ENCODE results near the gene CDH12.

CDH12 gene

GRCh38 chr5:22722056-22722455 lies 131.1 kb downstream of the CDH12 start:
- Histone ChIP-seq H3K9me3 (ENCODE audit: control insufficient read depth, low read length) (no peaks in the 10 kb centered on the region), H3K27me3 (ENCODE audit: control insufficient read depth, insufficient read depth, low read length, poor library complexity, severe bottlenecking) (no peaks in the 10 kb centered on the region), H3K4me3 (ENCODE audit: insufficient read depth, low read depth, low read length) (no peak overlapping the region), H3K4me1 (ENCODE audit: control insufficient read depth, insufficient read depth, low read length) (no peaks in the 10 kb centered on the region), H3K27ac (ENCODE audit: insufficient read depth, low read depth, low read length, poor library complexity, severe bottlenecking) (no peak overlapping the region), H3K36me3 (ENCODE audit: control insufficient read depth, insufficient read depth, low read length) (no peaks in the 10 kb centered on the region)
- WGBS, 2 experiments, result 83 to 100% methylated on average over 1 of the region's 1 CpG

GRCh38 chr5:22719842-22720241 lies 133.3 kb downstream of the CDH12 start:
- H3K4me1 ChIP-seq (ENCODE audit: control insufficient read depth, insufficient read depth, low read length), result no peaks in the 10 kb centered on the region
- no peaks in the 10 kb centered on the region for H3K27me3 ChIP-seq (ENCODE audit: control insufficient read depth, insufficient read depth, low read length, poor library complexity, severe bottlenecking)
- H3K9me3 ChIP-seq (ENCODE audit: control insufficient read depth, low read length), result no peaks in the 10 kb centered on the region
- no peaks in the 10 kb centered on the region for H3K36me3 ChIP-seq (ENCODE audit: control insufficient read depth, insufficient read depth, low read length)
- H3K27ac ChIP-seq (ENCODE audit: insufficient read depth, low read depth, low read length, poor library complexity, severe bottlenecking), result no peak overlapping the region
- WGBS, 2 experiments, result 87 to 88% methylated on average over 2 to 3 of the region's 3 CpGs
- H3K4me3 ChIP-seq (ENCODE audit: insufficient read depth, low read depth, low read length), result no peak overlapping the region

- Histone ChIP-seq H3K36me3 (ENCODE audit: control insufficient read depth, insufficient read depth, low read length) (no peaks in the 10 kb centered on the region), H3K9me3 (ENCODE audit: control insufficient read depth, low read length) (no peaks in the 10 kb centered on the region), H3K27me3 (ENCODE audit: control insufficient read depth, insufficient read depth, low read length, poor library complexity, severe bottlenecking) (no peaks in the 10 kb centered on the region), H3K4me3 (ENCODE audit: insufficient read depth, low read depth, low read length) (no peak overlapping the region), H3K27ac (ENCODE audit: insufficient read depth, low read depth, low read length, poor library complexity, severe bottlenecking) (no peak overlapping the region), H3K4me1 (ENCODE audit: control insufficient read depth, insufficient read depth, low read length) (no peaks in the 10 kb centered on the region)
- 47 to 50% methylated on average over 2 of the region's 2 CpGs for WGBS, 2 experiments
Measured at GRCh38 chr5:22710660-22711059, 142.5 kb downstream of the CDH12 start.

- Histone ChIP-seq H3K27me3 (ENCODE audit: control insufficient read depth, insufficient read depth, low read length, poor library complexity, severe bottlenecking) (no peaks in the 10 kb centered on the region), H3K9me3 (ENCODE audit: control insufficient read depth, low read length) (no peaks in the 10 kb centered on the region), H3K36me3 (ENCODE audit: control insufficient read depth, insufficient read depth, low read length) (no peaks in the 10 kb centered on the region), H3K4me3 (ENCODE audit: insufficient read depth, low read depth, low read length) (no peak overlapping the region), H3K4me1 (ENCODE audit: control insufficient read depth, insufficient read depth, low read length) (no peaks in the 10 kb centered on the region), H3K27ac (ENCODE audit: insufficient read depth, low read depth, low read length, poor library complexity, severe bottlenecking) (no peak overlapping the region)
Measured at GRCh38 chr5:22709743-22710142, 143.4 kb downstream of the CDH12 start.

- Histone ChIP-seq H3K27me3 (ENCODE audit: control insufficient read depth, insufficient read depth, low read length, poor library complexity, severe bottlenecking) (no peaks in the 10 kb centered on the region), H3K36me3 (ENCODE audit: control insufficient read depth, insufficient read depth, low read length) (no peaks in the 10 kb centered on the region), H3K4me1 (ENCODE audit: control insufficient read depth, insufficient read depth, low read length) (no peaks in the 10 kb centered on the region), H3K9me3 (ENCODE audit: control insufficient read depth, low read length) (no peaks in the 10 kb centered on the region), H3K4me3 (ENCODE audit: insufficient read depth, low read depth, low read length) (no peak overlapping the region), H3K27ac (ENCODE audit: insufficient read depth, low read depth, low read length, poor library complexity, severe bottlenecking) (no peak overlapping the region)
- WGBS, 2 experiments, result 85 to 86% methylated on average over 9 of the region's 9 CpGs
Measured at GRCh38 chr5:22708770-22709328, 144.3 kb downstream of the CDH12 start.

GRCh38 chr5:22706901-22707300 lies 146.2 kb downstream of the CDH12 start:
- no peak overlapping the region for H3K27ac ChIP-seq (ENCODE audit: insufficient read depth, low read depth, low read length, poor library complexity, severe bottlenecking)
- H3K27me3 ChIP-seq (ENCODE audit: control insufficient read depth, insufficient read depth, low read length, poor library complexity, severe bottlenecking), result no peaks in the 10 kb centered on the region

GRCh38 chr5:22699319-22699718 lies 153.8 kb downstream of the CDH12 start:
- Histone ChIP-seq H3K27ac (ENCODE audit: insufficient read depth, low read depth, low read length, poor library complexity, severe bottlenecking) (no peak overlapping the region), H3K36me3 (ENCODE audit: control insufficient read depth, insufficient read depth, low read length) (no peaks in the 10 kb centered on the region), H3K4me1 (ENCODE audit: control insufficient read depth, insufficient read depth, low read length) (no peaks in the 10 kb centered on the region), H3K27me3 (ENCODE audit: control insufficient read depth, insufficient read depth, low read length, poor library complexity, severe bottlenecking) (no peaks in the 10 kb centered on the region), H3K4me3 (ENCODE audit: insufficient read depth, low read depth, low read length) (no peak overlapping the region), H3K9me3 (ENCODE audit: control insufficient read depth, low read length) (no peaks in the 10 kb centered on the region)
- WGBS, 2 experiments, result 50 to 68% methylated on average over 2 to 4 of the region's 5 CpGs

More at GRCh38 chr5:22706901-22707300, 146.2 kb downstream of the CDH12 start:
- Histone ChIP-seq H3K4me3 (ENCODE audit: insufficient read depth, low read depth, low read length) (no peak overlapping the region), H3K9me3 (ENCODE audit: control insufficient read depth, low read length) (no peaks in the 10 kb centered on the region), H3K36me3 (ENCODE audit: control insufficient read depth, insufficient read depth, low read length) (no peaks in the 10 kb centered on the region), H3K4me1 (ENCODE audit: control insufficient read depth, insufficient read depth, low read length) (no peaks in the 10 kb centered on the region)
- WGBS, 2 experiments, result no CpG with 5 or more reads among the region's 1 CpG

GRCh38 chr5:22693121-22693520 lies 160.0 kb downstream of the CDH12 start:
- 91 to 94% methylated on average over 3 of the region's 4 CpGs for WGBS, 2 experiments
- Histone ChIP-seq H3K4me3 (ENCODE audit: insufficient read depth, low read depth, low read length) (no peak overlapping the region), H3K4me1 (ENCODE audit: control insufficient read depth, insufficient read depth, low read length) (no peaks in the 10 kb centered on the region), H3K27me3 (ENCODE audit: control insufficient read depth, insufficient read depth, low read length, poor library complexity, severe bottlenecking) (no peaks in the 10 kb centered on the region), H3K27ac (ENCODE audit: insufficient read depth, low read depth, low read length, poor library complexity, severe bottlenecking) (no peak overlapping the region), H3K36me3 (ENCODE audit: control insufficient read depth, insufficient read depth, low read length) (no peaks in the 10 kb centered on the region), H3K9me3 (ENCODE audit: control insufficient read depth, low read length) (no peaks in the 10 kb centered on the region)

- no peaks in the 10 kb centered on the region for H3K4me1 ChIP-seq (ENCODE audit: control insufficient read depth, insufficient read depth, low read length)
- WGBS, 2 experiments, result 80 to 97% methylated on average over 1 to 2 of the region's 2 CpGs
- H3K36me3 ChIP-seq (ENCODE audit: control insufficient read depth, insufficient read depth, low read length), result no peaks in the 10 kb centered on the region
- H3K4me3 ChIP-seq (ENCODE audit: insufficient read depth, low read depth, low read length), result no peak overlapping the region
- H3K27ac ChIP-seq (ENCODE audit: insufficient read depth, low read depth, low read length, poor library complexity, severe bottlenecking), result no peak overlapping the region
- no peaks in the 10 kb centered on the region for H3K27me3 ChIP-seq (ENCODE audit: control insufficient read depth, insufficient read depth, low read length, poor library complexity, severe bottlenecking)
- H3K9me3 ChIP-seq (ENCODE audit: control insufficient read depth, low read length), result no peaks in the 10 kb centered on the region
Measured at GRCh38 chr5:22683050-22683449, 170.1 kb downstream of the CDH12 start.

- Histone ChIP-seq H3K36me3 (ENCODE audit: control insufficient read depth, insufficient read depth, low read length) (no peaks in the 10 kb centered on the region), H3K27ac (ENCODE audit: insufficient read depth, low read depth, low read length, poor library complexity, severe bottlenecking) (no peak overlapping the region), H3K4me1 (ENCODE audit: control insufficient read depth, insufficient read depth, low read length) (no peaks in the 10 kb centered on the region), H3K9me3 (ENCODE audit: control insufficient read depth, low read length) (no peaks in the 10 kb centered on the region), H3K4me3 (ENCODE audit: insufficient read depth, low read depth, low read length) (no peak overlapping the region), H3K27me3 (ENCODE audit: control insufficient read depth, insufficient read depth, low read length, poor library complexity, severe bottlenecking) (no peaks in the 10 kb centered on the region)
- 93 to 98% methylated on average over 3 of the region's 3 CpGs for WGBS, 2 experiments
Measured at GRCh38 chr5:22678886-22679285, 174.3 kb downstream of the CDH12 start.

GRCh38 chr5:22673131-22673530 lies 180.0 kb downstream of the CDH12 start:
- Histone ChIP-seq H3K27ac (ENCODE audit: insufficient read depth, low read depth, low read length, poor library complexity, severe bottlenecking) (no peak overlapping the region), H3K36me3 (ENCODE audit: control insufficient read depth, insufficient read depth, low read length) (no peaks in the 10 kb centered on the region), H3K27me3 (ENCODE audit: control insufficient read depth, insufficient read depth, low read length, poor library complexity, severe bottlenecking) (no peaks in the 10 kb centered on the region), H3K9me3 (ENCODE audit: control insufficient read depth, low read length) (no peaks in the 10 kb centered on the region), H3K4me3 (ENCODE audit: insufficient read depth, low read depth, low read length) (no peak overlapping the region), H3K4me1 (ENCODE audit: control insufficient read depth, insufficient read depth, low read length) (no peaks in the 10 kb centered on the region)

Data from ectodermal cell (in vitro differentiated cells).